Suprapubic skin (tissue), 3 donors: ENCODE data around the gene SREBF1.

Experiments used
- EP300 ChIP-seq: sonication (generic); formaldehyde crosslinking; IDR thresholded peaks from one replicate; pipeline ENCODE4 v1.6.1; 2017; ENCODE audit warnings: antibody characterized with exemption
- TF ChIP-seq, protein P1 (sequence below), 2 donors: fragments of 200-600 bp in 1 of 2; fragments of 450-650 bp in 1 of 2; sonication (generic) in 1 of 2; IDR thresholded peaks; one replicate each; pipeline ENCODE4 v1.5.1; 2016 to 2019; ENCODE audit warnings: antibody characterized with exemption in 2 of 2, mild to moderate bottlenecking in 1 of 2, moderate library complexity in 1 of 2

- no peak for TF ChIP-seq EP300
- TF ChIP-seq, protein P1, sequence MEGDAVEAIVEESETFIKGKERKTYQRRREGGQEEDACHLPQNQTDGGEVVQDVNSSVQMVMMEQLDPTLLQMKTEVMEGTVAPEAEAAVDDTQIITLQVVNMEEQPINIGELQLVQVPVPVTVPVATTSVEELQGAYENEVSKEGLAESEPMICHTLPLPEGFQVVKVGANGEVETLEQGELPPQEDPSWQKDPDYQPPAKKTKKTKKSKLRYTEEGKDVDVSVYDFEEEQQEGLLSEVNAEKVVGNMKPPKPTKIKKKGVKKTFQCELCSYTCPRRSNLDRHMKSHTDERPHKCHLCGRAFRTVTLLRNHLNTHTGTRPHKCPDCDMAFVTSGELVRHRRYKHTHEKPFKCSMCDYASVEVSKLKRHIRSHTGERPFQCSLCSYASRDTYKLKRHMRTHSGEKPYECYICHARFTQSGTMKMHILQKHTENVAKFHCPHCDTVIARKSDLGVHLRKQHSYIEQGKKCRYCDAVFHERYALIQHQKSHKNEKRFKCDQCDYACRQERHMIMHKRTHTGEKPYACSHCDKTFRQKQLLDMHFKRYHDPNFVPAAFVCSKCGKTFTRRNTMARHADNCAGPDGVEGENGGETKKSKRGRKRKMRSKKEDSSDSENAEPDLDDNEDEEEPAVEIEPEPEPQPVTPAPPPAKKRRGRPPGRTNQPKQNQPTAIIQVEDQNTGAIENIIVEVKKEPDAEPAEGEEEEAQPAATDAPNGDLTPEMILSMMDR (IDR thresholded peaks at IDR 0.05) = no peak
These were observed 31.2 kb downstream of the SREBF1 start for GRCh38 chr17:17805575-17805974.
